ENCODE results near the gene MYBPC3.

The MYBPC3 gene

GRCh38 chr11:47387944-47388696 is 35.6 kb upstream of the MYBPC3 start:
- in situ Hi-C loops (cut with MboI; ENCODE audit: low sequenced_read_pairs): no loop called here

DNA sequence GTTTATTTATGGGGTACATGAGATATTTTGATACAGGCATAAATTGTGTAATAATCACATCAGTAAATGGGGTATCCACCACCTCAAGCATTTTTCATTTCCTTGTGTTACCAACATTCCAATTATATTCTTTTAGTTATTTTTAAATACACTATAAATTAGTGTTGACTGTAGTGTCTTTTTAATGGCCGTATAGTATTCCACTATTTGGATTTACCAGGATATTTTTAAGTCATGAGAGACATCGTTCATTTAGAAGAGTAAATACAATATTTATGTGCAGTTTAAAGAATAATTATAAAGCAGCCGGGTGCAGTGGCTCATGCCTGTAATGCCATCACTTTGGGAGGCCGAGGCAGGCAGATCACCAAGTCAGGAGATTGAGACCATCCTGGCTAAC is 32.0 kb upstream of the MYBPC3 start:
- in situ Hi-C loops (cut with MboI; ENCODE audit: low sequenced_read_pairs): no loop called here

DNA sequence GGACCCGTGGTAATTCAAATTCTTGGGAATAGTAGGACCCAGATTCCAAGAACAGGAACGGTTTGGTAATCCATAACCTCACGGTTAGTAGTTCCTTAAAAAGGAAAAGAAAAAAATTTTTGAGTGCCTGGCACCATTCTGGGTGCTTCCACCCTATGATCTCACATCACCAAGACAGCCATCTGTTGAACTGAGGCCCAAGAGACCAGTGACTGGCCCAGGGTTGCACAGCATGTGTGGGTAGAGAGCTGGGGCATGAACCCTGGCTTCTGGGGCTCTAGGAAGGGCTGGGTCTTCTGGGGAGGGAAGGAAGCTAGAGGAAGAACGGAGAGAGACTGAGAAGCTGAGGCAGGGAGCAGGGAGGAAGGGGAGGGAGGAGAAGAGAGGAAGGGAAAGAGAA is 30.6 kb upstream of the MYBPC3 start:
- in situ Hi-C loops (cut with MboI; ENCODE audit: low sequenced_read_pairs): no loop called here

GRCh38 chr11:47380078-47380477 is 27.6 kb upstream of the MYBPC3 start:
- in situ Hi-C loops (cut with MboI; ENCODE audit: low sequenced_read_pairs): no loop called here

GRCh38 chr11:47379317-47379716 is 26.8 kb upstream of the MYBPC3 start:
- in situ Hi-C loops (cut with MboI; ENCODE audit: low sequenced_read_pairs): no loop called here

DNA sequence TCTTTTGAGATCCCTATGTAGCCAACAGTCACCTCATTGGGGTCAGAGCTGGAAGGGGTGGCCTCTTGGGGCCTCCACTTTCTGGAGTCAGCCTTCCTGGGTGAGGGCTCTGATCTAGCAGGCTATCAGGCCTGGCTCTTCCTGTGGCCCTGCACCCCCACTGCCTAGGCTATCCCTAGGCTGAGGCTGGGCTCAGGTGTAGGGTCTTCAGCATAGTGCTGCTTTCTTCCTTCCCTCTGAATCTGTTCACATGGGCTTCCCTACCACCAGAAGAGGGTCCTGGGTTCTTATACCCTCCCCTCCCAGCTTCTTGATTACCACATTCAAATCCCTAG is 26.3 kb upstream of the MYBPC3 start:
- in situ Hi-C loops (cut with MboI; ENCODE audit: low sequenced_read_pairs): no loop called here

DNA sequence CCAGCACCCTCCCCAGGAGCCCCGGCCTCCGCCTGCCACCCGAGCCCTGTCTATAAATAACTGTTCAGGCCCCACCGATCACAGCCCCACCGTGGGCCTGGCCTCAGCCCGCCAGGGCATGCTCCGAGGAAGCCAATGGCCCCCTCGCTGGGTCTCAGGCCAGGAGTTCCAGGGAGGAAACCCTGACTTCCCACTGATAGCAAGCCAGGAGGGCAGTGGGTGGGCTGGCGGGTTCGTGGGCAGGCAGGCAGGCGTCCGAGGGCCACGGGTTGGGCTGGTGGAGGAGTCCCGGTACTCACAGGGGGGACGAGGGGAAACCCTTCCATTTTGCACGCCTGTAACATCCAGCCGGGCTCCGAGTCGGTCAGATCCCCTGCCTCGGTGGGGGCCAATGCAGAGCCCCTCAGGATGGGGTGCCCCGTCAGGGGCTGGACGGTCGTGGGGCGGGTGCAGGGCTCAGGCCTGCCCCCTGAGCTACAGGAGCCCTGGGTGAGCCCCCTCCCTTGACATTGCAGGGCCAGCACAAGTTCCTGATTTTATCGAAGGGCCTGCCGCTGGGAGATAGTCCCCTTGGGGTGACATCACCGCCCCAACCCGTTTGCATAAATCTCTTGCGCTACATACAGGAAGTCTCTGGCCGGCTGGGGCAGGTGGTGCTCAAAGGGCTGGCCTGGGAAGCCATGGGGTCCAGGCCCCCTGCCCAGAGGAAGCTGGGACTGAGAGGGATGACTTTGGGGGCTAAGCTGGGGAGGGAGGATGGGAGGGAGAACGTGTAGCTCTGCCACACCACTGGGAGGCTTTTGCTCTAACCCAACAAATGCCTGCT is 25.7 kb upstream of the MYBPC3 start, which contains the start of gene SPI1:
Gene SPI1, minus strand, starts transcription at position 538 of the 826 bp plus-strand sequence. Its CDS starts 194 bp downstream, at position 344.
- in situ Hi-C loops (cut with MboI; ENCODE audit: low sequenced_read_pairs): no loop called here

GRCh38 chr11:47377571-47378009 is 25.1 kb upstream of the MYBPC3 start:
- in situ Hi-C loops (cut with MboI; ENCODE audit: low sequenced_read_pairs): no loop called here

GRCh38 chr11:47376525-47377371 is 24.2 kb upstream of the MYBPC3 start:
- in situ Hi-C loops (cut with MboI; ENCODE audit: low sequenced_read_pairs): no loop called here

- in situ Hi-C loops (cut with MboI; ENCODE audit: low sequenced_read_pairs): no loop called here
These were observed 23.6 kb upstream of the MYBPC3 start for GRCh38 chr11:47376107-47376524.

DNA sequence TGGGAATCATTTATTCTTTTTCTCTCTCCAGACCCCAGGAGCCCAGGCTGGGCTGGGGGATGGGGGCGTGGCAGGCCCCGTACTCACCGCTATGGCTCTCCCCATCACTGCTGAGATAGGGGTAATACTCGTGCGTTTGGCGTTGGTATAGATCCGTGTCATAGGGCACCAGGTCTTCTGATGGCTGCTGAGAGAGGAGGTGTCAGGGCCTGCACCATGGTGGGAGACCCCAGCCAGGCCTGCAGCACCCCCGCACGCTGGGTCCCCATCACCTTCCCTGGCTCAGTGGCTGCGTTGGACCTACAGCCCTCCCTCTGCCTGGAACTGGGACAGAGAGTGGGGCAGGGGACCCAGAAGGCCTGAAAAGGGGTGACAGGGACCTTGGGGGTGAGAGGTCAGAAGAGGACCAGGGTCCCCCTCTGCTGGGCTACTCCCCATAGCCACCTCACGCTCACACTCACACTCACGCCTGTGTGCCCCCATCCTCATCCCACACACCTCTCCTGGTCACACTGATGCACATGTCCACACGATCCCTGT is 23.1 kb upstream of the MYBPC3 start:
- in situ Hi-C loops (cut with MboI; ENCODE audit: low sequenced_read_pairs): no loop called here

DNA sequence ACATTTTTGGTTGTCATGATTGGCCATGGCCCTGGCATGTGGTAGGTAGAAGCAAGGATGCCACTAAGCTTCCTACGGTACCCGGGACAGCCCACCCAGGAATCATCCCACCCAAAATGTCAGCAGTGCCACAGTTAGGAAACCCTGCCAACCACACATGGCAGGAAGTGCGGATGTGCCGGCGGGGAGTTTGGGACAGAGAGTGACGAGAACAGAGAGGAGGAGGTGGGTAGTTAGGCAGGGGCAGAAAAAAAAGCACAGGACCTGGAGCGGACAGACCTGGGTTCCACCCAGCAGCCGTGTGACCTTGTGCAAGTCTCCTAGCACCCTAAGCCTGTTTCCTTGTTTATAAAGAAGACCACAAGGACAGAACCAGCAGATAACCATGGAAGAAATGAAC is 22.5 kb upstream of the MYBPC3 start:
- in situ Hi-C loops (cut with MboI; ENCODE audit: low sequenced_read_pairs): no loop called here

- in situ Hi-C loops (cut with MboI; ENCODE audit: low sequenced_read_pairs): no loop called here
These were observed 22.2 kb upstream of the MYBPC3 start for GRCh38 chr11:47374720-47375019.

DNA sequence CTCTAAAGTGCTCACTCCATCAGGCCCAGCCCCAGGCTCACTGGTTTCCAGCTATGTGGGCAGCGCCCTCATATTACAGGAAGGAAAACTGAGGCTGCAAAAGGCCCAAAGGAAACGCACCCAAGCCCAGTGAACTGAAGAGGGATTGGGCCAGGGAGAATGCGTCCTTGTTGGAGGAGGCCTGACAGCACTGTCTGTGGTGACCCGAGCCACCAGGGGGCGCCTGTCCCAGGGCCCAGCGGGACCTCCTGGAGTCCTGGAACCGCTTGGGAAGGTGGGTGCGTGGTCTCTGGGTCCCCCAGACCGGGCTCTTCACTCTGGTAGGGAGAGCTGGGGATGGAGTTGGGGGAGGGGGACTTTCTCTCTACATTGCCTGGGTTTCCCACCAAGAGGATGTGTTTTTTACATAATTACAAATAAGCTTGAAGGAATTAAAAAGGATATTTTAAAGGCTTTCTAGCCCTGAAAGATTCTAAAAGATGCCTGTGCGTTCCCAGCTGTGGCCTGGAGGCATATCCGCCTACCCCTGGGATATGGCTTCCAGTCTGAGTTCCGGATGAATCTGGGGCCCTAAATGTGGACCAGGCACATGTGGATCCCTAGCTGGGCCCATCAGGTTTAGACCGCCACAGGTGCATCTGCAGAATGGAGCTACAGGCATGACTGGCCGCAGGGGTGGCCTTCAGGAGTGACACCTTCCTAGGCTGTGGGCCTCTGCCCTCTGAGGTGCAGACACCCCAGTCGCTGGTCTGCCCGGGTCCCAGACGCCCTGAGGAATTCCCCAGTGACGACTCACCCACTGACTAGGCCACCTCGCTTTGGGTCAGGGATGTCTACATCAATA is 21.6 kb upstream of the MYBPC3 start:
- in situ Hi-C loops (cut with MboI; ENCODE audit: low sequenced_read_pairs): no loop called here

- in situ Hi-C loops (cut with MboI; ENCODE audit: low sequenced_read_pairs): no loop called here
These were observed 19.9 kb upstream of the MYBPC3 start for GRCh38 chr11:47372422-47372821.

- in situ Hi-C loops (cut with MboI; ENCODE audit: low sequenced_read_pairs): no loop called here
These were observed 17.2 kb upstream of the MYBPC3 start for GRCh38 chr11:47369676-47370075.

DNA sequence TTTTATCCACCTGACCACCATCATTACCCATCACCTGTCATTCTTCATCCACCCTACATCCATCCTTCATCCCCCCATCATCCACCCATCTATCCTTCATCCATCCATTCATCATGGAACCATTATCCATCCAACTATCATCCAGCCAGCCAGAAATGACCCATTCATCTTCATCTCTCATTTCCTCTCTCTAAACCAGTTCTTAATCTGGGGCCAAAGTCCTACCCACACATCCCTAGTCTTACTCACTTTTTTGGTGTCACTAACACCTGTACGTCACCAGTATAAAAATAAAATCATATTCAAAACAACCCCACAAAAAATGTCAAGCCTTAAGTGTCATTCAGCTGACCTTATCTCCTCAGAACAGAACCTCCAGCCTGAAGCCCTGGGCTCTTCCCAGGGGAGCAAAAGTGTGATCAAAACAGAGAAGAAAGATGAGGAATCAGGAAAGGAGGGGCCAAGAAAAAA is 13.6 kb upstream of the MYBPC3 start:
- in situ Hi-C loops (cut with MboI; ENCODE audit: low sequenced_read_pairs): no loop called here

- in situ Hi-C loops (cut with MboI; ENCODE audit: low sequenced_read_pairs): no loop called here
These were observed 8.9 kb upstream of the MYBPC3 start for GRCh38 chr11:47361419-47361818.

DNA sequence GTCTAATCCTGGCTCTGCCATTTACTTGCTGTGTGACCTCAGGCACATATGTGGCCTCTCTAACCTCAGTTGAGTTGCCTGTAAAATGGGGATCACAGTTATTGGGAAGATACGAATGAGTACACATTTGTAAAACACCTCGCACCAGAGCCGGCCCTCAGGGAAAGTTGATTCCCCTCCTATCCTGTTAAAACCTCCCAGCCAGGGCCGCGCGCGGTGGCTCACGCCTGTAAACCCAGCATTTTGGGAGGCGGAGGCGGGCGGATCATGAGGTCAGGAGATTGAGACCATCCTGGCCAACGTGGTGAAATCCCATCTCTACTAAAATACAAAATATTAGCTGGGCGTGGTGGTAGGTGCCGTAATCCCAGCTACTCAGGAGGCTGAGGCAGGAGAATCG is 7.8 kb upstream of the MYBPC3 start:
- in situ Hi-C loops (cut with MboI; ENCODE audit: low sequenced_read_pairs): no loop called here

GRCh38 chr11:47359586-47359985 is 7.1 kb upstream of the MYBPC3 start:
- in situ Hi-C loops (cut with MboI; ENCODE audit: low sequenced_read_pairs): no loop called here
